ENCODE data around the gene MTPN.

MTPN gene

GRCh38 chr7:135920478-135920877 lies 56.7 kb downstream of the MTPN start:
- DNase-seq: no peak

DNA sequence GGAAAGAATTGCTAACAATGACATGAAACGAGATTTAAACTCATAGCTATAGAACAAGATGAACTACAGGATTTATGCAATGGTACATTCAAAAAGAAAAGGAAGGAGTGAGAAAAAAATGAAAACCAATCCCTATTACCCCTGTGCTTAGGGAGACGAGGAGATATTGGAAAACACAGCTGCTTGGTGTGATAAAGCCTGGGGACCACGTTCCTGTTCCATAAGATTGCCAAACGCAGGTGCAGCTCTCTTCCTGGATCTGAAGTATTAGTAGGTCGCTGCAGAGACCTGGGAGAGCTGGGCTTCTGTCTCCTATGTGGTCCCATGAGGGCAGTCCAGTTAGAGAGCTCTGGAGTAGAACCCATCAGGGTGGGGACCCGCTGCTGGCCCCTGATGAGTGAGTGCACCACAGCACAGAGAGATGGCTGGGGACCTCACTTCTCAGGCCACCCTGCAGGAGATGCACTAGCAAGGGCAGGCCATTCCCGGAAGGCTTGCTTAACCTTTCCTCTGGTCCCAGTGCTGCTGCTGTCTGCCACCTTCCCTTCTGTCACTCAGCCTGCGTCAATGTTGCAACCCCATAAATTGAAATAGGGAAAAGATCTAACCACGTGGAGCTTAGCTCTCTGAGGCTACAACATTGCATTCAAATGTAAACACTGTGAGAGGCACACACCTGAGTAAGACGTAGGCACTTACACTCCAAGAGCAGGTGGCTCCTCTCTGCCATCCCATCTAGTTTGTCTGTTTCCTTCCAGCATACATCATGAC lies 57.9 kb downstream of the MTPN start:
- DNase-seq: no peak

DNA sequence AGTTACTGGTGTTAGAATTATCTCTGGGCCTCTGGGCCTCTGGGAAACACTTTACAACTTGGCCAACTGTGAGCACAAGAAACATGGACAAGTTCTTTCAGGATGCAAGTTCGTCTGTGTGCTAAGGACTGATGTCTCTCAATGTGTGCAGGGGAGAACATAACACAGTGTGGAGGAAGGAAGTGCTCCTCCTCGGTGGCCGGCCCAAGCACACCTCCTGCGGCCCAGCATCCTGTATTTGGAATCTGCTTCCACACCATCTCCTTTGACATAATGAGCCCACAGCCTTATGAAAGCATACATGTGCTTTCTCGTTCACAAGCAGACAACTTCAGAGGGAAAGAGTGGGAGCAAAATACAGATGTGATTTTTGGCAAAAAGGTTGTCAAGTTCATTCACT lies 59.0 kb downstream of the MTPN start:
- no peak for DNase-seq

GRCh38 chr7:135917721-135918120 lies 59.4 kb downstream of the MTPN start:
- DNase-seq: no peak

DNA sequence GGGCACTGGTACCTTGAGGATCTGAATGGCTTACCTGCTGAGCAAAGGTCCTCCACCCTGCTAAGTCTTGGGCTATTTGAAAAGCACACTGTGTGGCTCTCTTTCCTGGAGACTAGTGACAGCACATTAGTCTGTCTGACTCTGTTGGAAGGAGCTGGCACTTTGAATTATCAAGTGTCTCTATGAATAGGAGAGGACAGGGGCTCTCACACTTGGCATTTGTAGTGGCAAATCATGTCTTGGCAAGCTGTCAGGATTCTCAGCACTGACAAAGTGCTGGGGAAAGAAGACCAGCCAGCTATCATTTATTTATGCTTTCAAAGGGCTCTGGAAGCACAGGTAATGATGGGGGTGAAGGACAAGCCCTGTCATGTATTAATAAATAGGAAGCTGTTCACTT lies 62.8 kb downstream of the MTPN start:
- no peak for DNase-seq

- no peak for DNase-seq
Observed at GRCh38 chr7:135913404-135913803, 63.8 kb downstream of the MTPN start.

DNA sequence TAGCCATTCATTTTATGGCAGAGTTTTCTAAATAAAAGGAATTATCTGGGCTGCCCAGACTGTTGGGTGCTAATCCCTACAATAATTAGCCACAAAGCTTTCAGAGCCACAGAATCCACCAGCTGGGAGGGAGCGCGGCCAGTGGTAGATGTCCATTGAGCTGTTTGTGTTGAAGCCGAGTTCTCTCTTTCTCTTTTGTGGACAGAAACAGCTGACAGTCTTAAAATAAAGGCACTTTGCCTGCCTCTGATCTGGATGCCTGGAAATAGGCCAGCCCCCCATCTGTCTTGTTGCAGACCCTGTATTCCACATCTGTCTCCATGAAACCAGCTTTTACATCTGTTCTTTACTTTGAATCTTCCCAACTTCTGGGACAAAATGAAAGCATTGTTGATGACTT lies 66.1 kb downstream of the MTPN start:
- no peak for DNase-seq

GRCh38 chr7:135910393-135911036 lies 66.6 kb downstream of the MTPN start:
- no peak for DNase-seq

GRCh38 chr7:135905858-135906257 lies 71.3 kb downstream of the MTPN start:
- DNase-seq: no peak

DNA sequence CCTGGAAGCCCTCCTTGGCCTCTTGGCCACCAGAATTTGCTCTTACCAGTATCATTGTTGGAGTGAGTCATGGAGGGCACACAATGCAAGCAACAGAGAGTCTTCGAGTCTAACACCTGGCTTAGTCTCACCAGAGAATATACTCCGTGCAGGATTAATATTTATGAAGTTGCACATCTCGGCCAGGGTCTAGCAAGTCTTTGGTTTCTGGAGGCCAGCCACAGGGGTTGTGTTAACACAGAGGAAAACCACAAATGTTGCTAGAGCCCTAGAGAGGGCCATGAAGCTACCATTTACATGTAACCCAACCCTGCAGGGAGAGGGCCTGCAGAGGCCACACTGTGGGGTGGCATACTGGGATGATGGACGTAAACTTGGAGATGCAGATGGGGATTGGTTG lies 71.8 kb downstream of the MTPN start:
- DNase-seq: no peak

DNA sequence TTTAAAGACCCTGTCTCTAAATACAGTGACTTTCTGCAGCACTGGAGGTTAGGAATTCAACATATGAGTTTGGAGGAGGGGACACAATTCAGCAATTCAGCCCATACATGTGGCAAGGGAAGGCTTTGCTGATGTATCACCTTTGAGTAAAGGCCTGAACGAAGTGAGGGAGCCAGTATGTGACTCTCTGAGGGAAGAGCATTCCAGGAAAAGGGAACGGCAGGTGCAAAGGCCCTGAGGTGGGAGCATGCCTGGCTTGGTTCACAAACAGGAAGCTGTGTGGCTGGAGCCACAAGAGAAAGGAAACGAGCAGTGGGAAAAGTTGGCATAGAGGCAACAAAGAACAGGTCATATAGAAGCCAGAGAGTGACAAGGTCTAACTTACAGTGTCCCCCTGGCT lies 72.9 kb downstream of the MTPN start:
- DNase-seq: no peak

GRCh38 chr7:135901585-135902540 lies 75.3 kb downstream of the MTPN start:
- DNase-seq: no peak

GRCh38 chr7:135900065-135900546 lies 77.1 kb downstream of the MTPN start:
- DNase-seq: no peak

DNA sequence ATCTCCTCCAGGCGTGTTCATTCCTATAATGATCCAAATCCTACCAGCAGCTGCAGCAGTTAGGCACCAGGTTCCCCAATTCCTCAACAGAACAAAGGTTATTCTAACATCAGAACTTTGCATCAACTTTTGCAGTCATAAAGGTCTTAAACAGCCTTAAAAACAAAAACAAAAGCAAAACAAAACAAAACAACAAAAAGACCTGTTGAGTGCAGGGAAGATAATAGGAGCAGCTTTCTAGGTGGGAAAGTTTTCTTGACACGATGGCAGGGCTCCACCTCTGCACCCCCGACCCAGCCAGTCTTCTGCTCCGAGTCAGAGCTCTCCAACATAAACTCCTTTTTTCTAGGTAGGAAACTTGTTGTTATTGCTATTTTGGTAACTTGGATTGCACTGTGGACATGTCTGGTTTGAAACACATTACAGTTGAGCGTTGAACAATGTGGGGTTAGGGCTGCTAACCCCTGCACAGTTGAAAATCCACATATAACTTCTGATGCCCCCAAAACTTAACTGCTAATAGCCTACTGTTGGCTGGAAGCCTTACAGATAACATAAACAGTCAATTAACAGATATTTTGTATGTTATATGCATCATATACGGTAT lies 77.6 kb downstream of the MTPN start:
- no peak for DNase-seq

GRCh38 chr7:135898226-135898625 lies 78.9 kb downstream of the MTPN start:
- DNase-seq: no peak

DNA sequence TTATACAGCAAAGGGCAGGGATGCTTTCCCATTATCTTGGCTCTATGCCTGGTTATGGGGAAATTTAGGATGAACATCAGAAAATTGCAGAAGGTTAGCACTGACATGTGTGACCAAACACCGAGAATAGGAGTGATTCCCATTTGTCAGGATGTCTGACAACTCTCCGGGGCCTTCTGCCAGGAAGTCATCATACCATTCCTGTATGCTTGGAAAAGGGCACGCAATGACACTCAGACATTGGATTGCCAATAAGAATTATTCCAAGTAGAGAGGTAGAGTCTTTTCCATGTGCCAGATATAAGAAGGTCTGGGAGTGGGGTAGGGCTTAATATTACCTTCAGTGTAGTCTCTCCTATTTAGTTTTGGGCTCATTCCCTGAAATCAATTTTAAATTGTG lies 82.3 kb downstream of the MTPN start:
- DNase-seq: no peak

GRCh38 chr7:135889823-135890222 lies 87.3 kb downstream of the MTPN start:
- no peak for DNase-seq

DNA sequence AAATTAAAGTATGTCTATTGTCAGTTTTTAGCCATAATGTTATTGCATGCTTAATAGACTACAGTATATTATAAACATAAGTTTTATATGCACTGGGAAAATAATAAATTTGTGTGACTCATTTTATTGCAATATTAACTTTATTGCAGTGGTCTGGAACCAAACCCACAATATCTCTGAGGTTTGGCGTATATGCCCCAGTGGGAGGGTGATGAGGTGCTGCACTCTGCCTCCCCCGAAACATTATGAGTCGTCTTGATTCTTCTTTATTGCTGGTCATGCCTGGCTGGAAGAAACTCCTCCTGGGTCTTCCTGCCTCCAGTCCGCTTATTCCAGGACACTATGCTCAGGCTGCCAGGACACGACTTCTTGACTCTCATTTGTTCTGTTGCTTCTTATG lies 88.4 kb downstream of the MTPN start:
- DNase-seq: no peak

DNA sequence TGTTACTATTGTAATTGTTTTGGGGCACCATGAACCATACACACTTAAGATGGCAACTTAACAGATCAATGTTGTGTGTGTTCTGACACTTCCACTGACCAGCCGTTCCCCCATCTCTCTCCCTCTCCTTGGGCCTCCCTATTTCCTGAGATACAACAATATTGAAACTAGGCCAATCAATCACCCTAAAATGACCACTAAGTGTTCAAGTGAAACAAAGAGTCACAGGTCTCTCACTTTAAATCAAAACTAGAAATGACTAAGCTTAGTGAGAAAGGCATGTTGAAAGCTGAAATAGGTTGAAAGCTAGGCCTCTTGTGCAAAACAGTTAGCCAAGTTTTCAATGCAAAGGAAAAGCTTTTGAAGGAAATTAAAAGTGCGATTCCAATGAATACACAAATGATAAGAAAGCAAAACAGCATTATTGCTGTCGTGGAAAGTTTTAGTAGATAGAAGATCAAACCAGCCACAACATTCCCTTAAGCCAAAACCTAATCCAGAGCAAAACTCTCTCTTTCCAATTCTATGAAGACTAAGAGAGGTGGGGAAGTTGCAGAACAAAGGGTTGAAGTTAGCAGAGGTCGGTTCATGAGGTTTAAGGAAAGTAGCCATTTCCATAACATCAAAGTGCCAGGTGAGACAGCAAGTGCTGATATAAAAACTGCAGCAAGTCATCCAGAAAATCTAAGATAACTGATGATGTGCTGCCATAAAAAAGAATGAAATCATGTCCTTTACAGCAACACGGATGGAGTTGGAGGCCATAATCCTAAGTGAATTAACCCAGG lies 90.6 kb downstream of the MTPN start:
- DNase-seq: no peak

GRCh38 chr7:135884495-135885232 lies 92.5 kb downstream of the MTPN start:
- DNase-seq: no peak

DNA sequence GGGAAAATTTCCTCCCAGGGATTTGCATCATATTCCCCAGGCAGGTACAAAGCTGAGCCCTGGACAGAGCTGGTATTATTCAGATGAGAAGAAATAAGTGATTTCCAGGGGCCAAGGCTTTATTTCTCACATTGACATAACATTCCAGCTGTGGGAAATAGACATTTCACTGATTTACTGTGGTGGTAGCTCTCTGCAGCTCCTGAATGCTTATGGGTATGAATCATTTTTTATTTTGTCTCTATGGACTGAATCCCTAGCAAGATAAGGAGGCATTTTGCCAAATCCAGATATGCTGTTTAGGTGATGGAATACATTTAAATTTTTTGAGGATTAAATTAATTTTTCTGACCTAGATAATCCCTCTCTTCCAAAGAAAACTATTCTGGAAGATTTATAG lies 97.9 kb downstream of the MTPN start:
- DNase-seq: no peak
